GM21737 (cell line): ENCODE results near the gene PCNA.
"Not testable (repeated sequence)": the region's sequence is repeated elsewhere in the genome, so short reads cannot be mapped to it uniquely, and the experiment has no call there.

Source experiments
- ATAC-seq: cut with Tn5 transposase; IDR thresholded peaks from one replicate; pipeline ENCODE4 v1.9.1; 2021; ENCODE audit warnings: mild to moderate bottlenecking, moderate library complexity; ENCODE audit not compliant: unreplicated experiment

Gene PCNA

GRCh38 chr20:5099909-5100308, 19.8 kb downstream of the PCNA start:
- ATAC-seq = not testable (repeated sequence)

GRCh38 chr20:5099009-5099408, 20.7 kb downstream of the PCNA start:
- ATAC-seq = not testable (repeated sequence)

GRCh38 chr20:5096463-5096862, 23.3 kb downstream of the PCNA start:
- no peak for ATAC-seq

GRCh38 chr20:5095931-5096330, 23.8 kb downstream of the PCNA start:
- ATAC-seq = no peak

GRCh38 chr20:5095454-5095853, 24.3 kb downstream of the PCNA start:
- no peak for ATAC-seq

GRCh38 chr20:5092765-5093339, 26.9 kb downstream of the PCNA start:
- no peak for ATAC-seq

GRCh38 chr20:5091902-5092301, 27.9 kb downstream of the PCNA start:
- ATAC-seq = no peak

- ATAC-seq = no peak
These were observed 29.6 kb downstream of the PCNA start for GRCh38 chr20:5090191-5090590.

GRCh38 chr20:5088688-5089087, 31.1 kb downstream of the PCNA start:
- ATAC-seq = no peak

GRCh38 chr20:5085380-5085779, 34.4 kb downstream of the PCNA start:
- ATAC-seq = no peak

GRCh38 chr20:5080384-5080877, 39.3 kb downstream of the PCNA start:
- peak; percentile 46 for ATAC-seq

- ATAC-seq = peak; percentile 94
These were observed 41.3 kb downstream of the PCNA start for GRCh38 chr20:5078399-5078958.

GRCh38 chr20:5077761-5078387, 41.9 kb downstream of the PCNA start:
- ATAC-seq = peak; percentile 6

- ATAC-seq = not testable (repeated sequence)
These were observed 42.8 kb downstream of the PCNA start for GRCh38 chr20:5076913-5077312.

GRCh38 chr20:5074232-5074674, 45.5 kb downstream of the PCNA start:
- ATAC-seq = no peak

- no peak for ATAC-seq
These were observed 46.0 kb downstream of the PCNA start for GRCh38 chr20:5073660-5074231.

GRCh38 chr20:5072756-5073659, 46.8 kb downstream of the PCNA start:
- ATAC-seq = no peak

- not testable (repeated sequence) for ATAC-seq
These were observed 47.8 kb downstream of the PCNA start for GRCh38 chr20:5071942-5072341.

GRCh38 chr20:5070570-5070969, 49.2 kb downstream of the PCNA start:
- no peak for ATAC-seq

GRCh38 chr20:5070081-5070480, 49.7 kb downstream of the PCNA start:
- no peak for ATAC-seq
